ENCODE measurements around the gene GMDS. TPM values are rescaled to one million over a fixed set of nuclear protein-coding genes. Genes with fewer than 3 reads are reported as not detected.

GMDS gene
- total and polyA plus RNA-seq, 5 experiments from 2014 or later: 11.4 to 25.0 (median 22.3) TPM

GRCh38 chr6:1995636-1996035 lies 249.8 kb downstream of the GMDS start:
- H3K27me3 Mint-ChIP-seq: no peaks in the 10 kb centered on the region
- POLR2A ChIA-PET: no interaction called here
- DNase-seq (no peak), ATAC-seq (no peak)
- peak overlapping the region in 2 of 10 donors; percentile 14 to 58 for H3K27ac Mint-ChIP-seq
- H3K9me3 Mint-ChIP-seq: peaks cover 0 to 5% (median 0%) of the 10 kb centered on the region in 9 donors
- peaks cover 6 to 20% (median 13%) of the 10 kb centered on the region in 3 donors for H3K36me3 Mint-ChIP-seq
- peaks cover 0 to 13% (median 4%) of the 10 kb centered on the region in 4 donors for H3K4me1 Mint-ChIP-seq
- H3K4me3 Mint-ChIP-seq: no peak overlapping the region

- H3K27ac Mint-ChIP-seq: no peak overlapping the region
- DNase-seq (no peak), ATAC-seq (no peak)
- H3K36me3 Mint-ChIP-seq: peaks cover 6 to 22% (median 13%) of the 10 kb centered on the region in 3 donors
- H3K9me3 Mint-ChIP-seq: peaks cover 0 to 5% (median 0%) of the 10 kb centered on the region in 9 donors
- H3K4me3 Mint-ChIP-seq: no peak overlapping the region
- H3K27me3 Mint-ChIP-seq: no peaks in the 10 kb centered on the region
- peaks cover 0 to 13% (median 5%) of the 10 kb centered on the region in 4 donors for H3K4me1 Mint-ChIP-seq
- POLR2A ChIA-PET: no interaction called here
These were observed 252.4 kb downstream of the GMDS start for GRCh38 chr6:1993042-1993441.

- Mint-ChIP-seq H3K36me3 (peaks cover 6 to 12% (median 12%) of the 10 kb centered on the region in 3 donors), H3K27ac (peak overlapping the region in 2 of 10 donors; percentile 2 to 17), H3K27me3 (no peaks in the 10 kb centered on the region), H3K4me3 (no peak overlapping the region), H3K9me3 (peaks cover 0 to 5% (median 0%) of the 10 kb centered on the region in 9 donors), H3K4me1 (peaks cover 0 to 11% (median 5%) of the 10 kb centered on the region in 4 donors)
- ATAC-seq (no peak), DNase-seq (no peak)
- POLR2A ChIA-PET: no interaction called here
These were observed 254.0 kb downstream of the GMDS start for GRCh38 chr6:1991332-1991878.

GRCh38 chr6:1988843-1989242 lies 256.6 kb downstream of the GMDS start:
- Mint-ChIP-seq H3K36me3 (peaks cover 6 to 28% (median 11%) of the 10 kb centered on the region in 3 donors), H3K4me3 (no peak overlapping the region), H3K9me3 (peaks cover 0 to 29% (median 12%) of the 10 kb centered on the region in 9 donors), H3K27ac (peak overlapping the region in 1 of 10 donors; percentile 22), H3K27me3 (no peaks in the 10 kb centered on the region), H3K4me1 (peaks cover 0 to 7% (median 4%) of the 10 kb centered on the region in 4 donors)
- ATAC-seq (no peak), DNase-seq (no peak)
- POLR2A ChIA-PET: no interaction called here

GRCh38 chr6:1987640-1988039 lies 257.8 kb downstream of the GMDS start:
- Mint-ChIP-seq H3K27ac (no peak overlapping the region), H3K36me3 (peaks cover 9 to 35% (median 21%) of the 10 kb centered on the region in 3 donors), H3K27me3 (no peaks in the 10 kb centered on the region), H3K4me1 (peaks cover 0 to 7% (median 4%) of the 10 kb centered on the region in 4 donors), H3K4me3 (no peak overlapping the region), H3K9me3 (peaks cover 0 to 41% (median 21%) of the 10 kb centered on the region in 9 donors)
- POLR2A ChIA-PET: no interaction called here
- DNase-seq: no peak
- no peak for ATAC-seq

GRCh38 chr6:1986454-1987243 lies 258.8 kb downstream of the GMDS start:
- H3K4me1 Mint-ChIP-seq: peaks cover 0 to 7% (median 3%) of the 10 kb centered on the region in 4 donors
- no peak overlapping the region for H3K4me3 Mint-ChIP-seq

GRCh38 chr6:1984346-1984994 lies 260.9 kb downstream of the GMDS start:
- peaks cover 11 to 73% (median 52%) of the 10 kb centered on the region in 9 donors for H3K9me3 Mint-ChIP-seq
- no peak overlapping the region for H3K27ac Mint-ChIP-seq
- ATAC-seq (no peak), DNase-seq (no peak)
- H3K4me1 Mint-ChIP-seq: peaks cover 0 to 3% (median 1%) of the 10 kb centered on the region in 4 donors
- H3K36me3 Mint-ChIP-seq: peaks cover 23 to 61% (median 50%) of the 10 kb centered on the region in 3 donors
- no peak overlapping the region for H3K4me3 Mint-ChIP-seq
- POLR2A ChIA-PET: no interaction called here
- no peaks in the 10 kb centered on the region for H3K27me3 Mint-ChIP-seq

More at GRCh38 chr6:1986454-1987243, 258.8 kb downstream of the GMDS start:
- peaks cover 8 to 40% (median 28%) of the 10 kb centered on the region in 3 donors for H3K36me3 Mint-ChIP-seq
- H3K27ac Mint-ChIP-seq: peak overlapping the region in 1 of 10 donors; percentile 32
- no peaks in the 10 kb centered on the region for H3K27me3 Mint-ChIP-seq
- DNase-seq: no peak
- POLR2A ChIA-PET: no interaction called here
- peaks cover 0 to 51% (median 30%) of the 10 kb centered on the region in 9 donors for H3K9me3 Mint-ChIP-seq
- ATAC-seq: no peak

- Mint-ChIP-seq H3K27ac (peak overlapping the region in 1 of 10 donors; percentile 52), H3K4me1 (peaks cover 0 to 7% (median 3%) of the 10 kb centered on the region in 4 donors), H3K4me3 (no peak overlapping the region), H3K9me3 (peaks cover 11 to 78% (median 57%) of the 10 kb centered on the region in 9 donors), H3K36me3 (peaks cover 28 to 67% (median 56%) of the 10 kb centered on the region in 3 donors), H3K27me3 (no peaks in the 10 kb centered on the region)
- POLR2A ChIA-PET: no interaction called here
- no peak for DNase-seq
- no peak for ATAC-seq
These were observed 261.6 kb downstream of the GMDS start for GRCh38 chr6:1983850-1984249.

- Mint-ChIP-seq H3K4me3 (no peak overlapping the region), H3K9me3 (no peaks in the 10 kb centered on the region), H3K27me3 (no peaks in the 10 kb centered on the region), H3K36me3 (peaks cover 0 to 16% (median 11%) of the 10 kb centered on the region in 3 donors), H3K27ac (no peak overlapping the region), H3K4me1 (peaks cover 3 to 17% (median 8%) of the 10 kb centered on the region in 4 donors)
- DNase-seq: no peak
- no peak for ATAC-seq
- POLR2A ChIA-PET: no interaction called here
These were observed 272.4 kb downstream of the GMDS start for GRCh38 chr6:1972962-1973361.

- peaks cover 3 to 17% (median 8%) of the 10 kb centered on the region in 4 donors for H3K4me1 Mint-ChIP-seq
- POLR2A ChIA-PET: no interaction called here
- no peak for ATAC-seq
These were observed 273.8 kb downstream of the GMDS start for GRCh38 chr6:1971612-1972011.

GRCh38 chr6:1970151-1970561 lies 275.2 kb downstream of the GMDS start:
- ATAC-seq: no peak
- peak overlapping the region in 3 of 10 donors; percentile 2 to 68 (median 30) for H3K27ac Mint-ChIP-seq
- no peak overlapping the region for H3K4me3 Mint-ChIP-seq

More at GRCh38 chr6:1971612-1972011, 273.8 kb downstream of the GMDS start:
- Mint-ChIP-seq H3K27ac (peak overlapping the region in 1 of 10 donors; percentile 57), H3K36me3 (peaks cover 0 to 9% (median 4%) of the 10 kb centered on the region in 3 donors), H3K27me3 (no peaks in the 10 kb centered on the region), H3K9me3 (peaks cover 0 to 1% (median 0%) of the 10 kb centered on the region in 9 donors), H3K4me3 (no peak overlapping the region)
- no peak for DNase-seq

GRCh38 chr6:1966713-1967112 lies 278.7 kb downstream of the GMDS start:
- ATAC-seq: no peak
- H3K36me3 Mint-ChIP-seq: peaks cover 4 to 17% (median 4%) of the 10 kb centered on the region in 3 donors
- H3K4me1 Mint-ChIP-seq: peaks cover 3 to 12% (median 8%) of the 10 kb centered on the region in 4 donors
- H3K27me3 Mint-ChIP-seq: no peaks in the 10 kb centered on the region
- no peak for DNase-seq
- POLR2A ChIA-PET: no interaction called here
- H3K4me3 Mint-ChIP-seq: no peak overlapping the region
- H3K9me3 Mint-ChIP-seq: peaks cover 0 to 7% (median 0%) of the 10 kb centered on the region in 9 donors
- H3K27ac Mint-ChIP-seq: peak overlapping the region in 1 of 10 donors; percentile 48

More at GRCh38 chr6:1970151-1970561, 275.2 kb downstream of the GMDS start:
- Mint-ChIP-seq H3K36me3 (peaks cover 1 to 12% (median 7%) of the 10 kb centered on the region in 3 donors), H3K9me3 (peaks cover 0 to 5% (median 0%) of the 10 kb centered on the region in 9 donors), H3K4me1 (peaks cover 3 to 17% (median 9%) of the 10 kb centered on the region in 4 donors), H3K27me3 (no peaks in the 10 kb centered on the region)
- POLR2A ChIA-PET: no interaction called here
- DNase-seq: no peak

Measured in naive thymus-derived CD8-positive, alpha-beta T cell (primary cell).